SK-N-SH (cell line): ENCODE data around the gene BIRC6. TPM values are rescaled to one million over a fixed set of nuclear protein-coding genes. Genes with fewer than 3 reads are reported as not detected.
"Not testable (repeated sequence)": the region's sequence is repeated elsewhere in the genome, so short reads cannot be mapped to it uniquely, and the experiment has no call there.

Experiments
- CTCF ChIA-PET: fragments of 300-600, 350-600 bp; formaldehyde crosslinking; extraction: SDS; loops from one replicate; lab custom pipeline; 2021; lab: Yijun Ruan, JAX
- POLR2A ChIA-PET: fragments of 350-600 bp; sonication (Branson Sonifier 250); formaldehyde crosslinking; extraction: SDS; loops from one replicate; lab custom pipeline; 2020; ENCODE audit warnings: antibody characterized with exemption, inconsistent platforms; lab: Yijun Ruan, JAX
- DNase-seq: peaks from one replicate; pipeline ENCODE4 v3.0.0; 2012
- H2AFZ ChIP-seq: fragments of 200-600 bp; sonication (generic); 2 replicates; pipeline ENCODE4 v1.8.1; 2016; ENCODE audit warnings: antibody characterized with exemption, mild to moderate bottlenecking, low read depth
- H3F3A ChIP-seq: fragments of 200-600 bp; sonication (generic); replicated peaks from 2 replicates; pipeline ENCODE3; 2016; ENCODE audit warnings: antibody characterized with exemption, mild to moderate bottlenecking; ENCODE audit not compliant: insufficient read depth
- H3K27ac ChIP-seq, 2 experiments: fragments of 200-500 bp in 1 of 2; fragments of 200-600 bp in 1 of 2; sonication (Bioruptor generic) in 1 of 2; sonication (generic), shearing (Covaris generic) in 1 of 2; 2 replicates each; pipeline versions ENCODE4 v1.5.1 to v1.6.1; 2014 to 2016; ENCODE audit warnings: low read depth in 2 of 2, inconsistent platforms in 1 of 2, low read length in 1 of 2, mild to moderate bottlenecking in 1 of 2, mixed read lengths in 1 of 2
- H3K27me3 ChIP-seq: fragments of 200-600 bp; sonication (generic), shearing (Covaris generic); 2 replicates; pipeline ENCODE4 v1.6.1; 2016; ENCODE audit warnings: mixed run types; ENCODE audit not compliant: insufficient read depth
- H3K36me3 ChIP-seq, 2 experiments: fragments of 200-500 bp in 1 of 2; fragments of 200-600 bp in 1 of 2; sonication (Bioruptor generic) in 1 of 2; sonication (generic) in 1 of 2; replicated peaks in 1 of 2; 2 replicates each; pipeline versions ENCODE3 to v1.5.1; 2014 to 2016; ENCODE audit warnings: low read length in 1 of 2, mild to moderate bottlenecking in 1 of 2; ENCODE audit not compliant: insufficient read depth in 2 of 2, control insufficient read depth in 1 of 2
- H3K4me1 ChIP-seq, 2 experiments: fragments of 200-500 bp in 1 of 2; fragments of 200-600 bp in 1 of 2; sonication (Bioruptor generic) in 1 of 2; sonication (generic), shearing (Covaris generic) in 1 of 2; 2 replicates each; pipeline versions ENCODE4 v1.5.1 to v1.6.1; 2014 to 2016; ENCODE audit warnings: low read depth in 1 of 2, low read length in 1 of 2, mixed run types in 1 of 2; ENCODE audit not compliant: insufficient read depth in 2 of 2, control insufficient read depth in 1 of 2
- H3K4me2 ChIP-seq: fragments of 200-600 bp; sonication (generic), shearing (Covaris generic); 2 replicates; pipeline ENCODE4 v1.6.1; 2017; ENCODE audit warnings: mixed run types
- H3K4me3 ChIP-seq, 2 experiments: fragments of 200-500 bp in 1 of 2; fragments of 200-600 bp in 1 of 2; sonication (Bioruptor generic) in 1 of 2; sonication (generic), shearing (Covaris generic) in 1 of 2; 2 replicates each; pipeline versions ENCODE4 v1.5.1 to v1.8.1; 2014 to 2016; ENCODE audit warnings: low read depth in 2 of 2, inconsistent platforms in 1 of 2, low read length in 1 of 2, mild to moderate bottlenecking in 1 of 2, mixed read lengths in 1 of 2, moderate library complexity in 1 of 2
- H3K79me2 ChIP-seq: fragments of 200-600 bp; sonication (generic); 2 replicates; pipeline ENCODE4 v1.8.1; 2017; ENCODE audit warnings: mild to moderate bottlenecking; ENCODE audit not compliant: insufficient read depth
- H3K9ac ChIP-seq: fragments of 200-600 bp; sonication (generic); 2 replicates; pipeline ENCODE4 v1.6.1; 2017; ENCODE audit warnings: mixed run types
- H3K9me2 ChIP-seq: fragments of 200-600 bp; sonication (generic); 2 replicates; pipeline ENCODE4 v1.6.1; 2017; ENCODE audit warnings: mixed run types
- H3K9me3 ChIP-seq: fragments of 200-600 bp; sonication (generic); 2 replicates; pipeline ENCODE4 v1.6.1; 2017; ENCODE audit warnings: mixed run types, mild to moderate bottlenecking, moderate library complexity
- H4K20me1 ChIP-seq: fragments of 200-600 bp; sonication (generic); 2 replicates; pipeline ENCODE4 v1.6.1; 2017; ENCODE audit warnings: mild to moderate bottlenecking, mixed run types; ENCODE audit not compliant: insufficient read depth
- CTCF ChIP-seq: fragments of 200-600 bp; sonication (generic); IDR thresholded peaks from 2 replicates; pipeline ENCODE4 v1.6.1; 2017; ENCODE audit warnings: antibody characterized with exemption, mild to moderate bottlenecking, moderate library complexity
- EP300 ChIP-seq, 2 experiments: IDR thresholded peaks; 2 replicates each; pipeline versions ENCODE4 v1.4.0 to v1.6.1; 2012; ENCODE audit warnings: borderline replicate concordance in 1 of 2, low read depth in 1 of 2, low read length in 1 of 2
- EZH2phosphoT487 ChIP-seq: fragments of 200-600 bp; sonication (generic); IDR thresholded peaks from 2 replicates; pipeline ENCODE4 v1.6.1; 2017; ENCODE audit warnings: low read depth, mixed run types, mild to moderate bottlenecking, antibody characterized with exemption, moderate library complexity, borderline replicate concordance
- FOSL2 ChIP-seq: IDR thresholded peaks from 2 replicates; pipeline ENCODE4 v1.4.0; 2012; ENCODE audit warnings: low read depth, mild to moderate bottlenecking, moderate library complexity, borderline replicate concordance
- FOXJ3 ChIP-seq: sonication (generic); formaldehyde crosslinking; IDR thresholded peaks from 2 replicates; pipeline ENCODE4 v1.5.1; 2020; ENCODE audit warnings: mild to moderate bottlenecking, missing genetic modification reagents
- FOXM1 ChIP-seq: IDR thresholded peaks from 2 replicates; pipeline ENCODE4 v1.4.0; 2012; ENCODE audit warnings: low read depth, mild to moderate bottlenecking
- JUND ChIP-seq: IDR thresholded peaks from 2 replicates; pipeline ENCODE4 v1.4.0; 2012
- NRF1 ChIP-seq: IDR thresholded peaks from 2 replicates; pipeline ENCODE4 v1.6.1; 2012; ENCODE audit warnings: low read depth, mild to moderate bottlenecking, low read length
- POLR2AphosphoS5 ChIP-seq: IDR thresholded peaks from 2 replicates; pipeline ENCODE4 v1.6.1; 2012; ENCODE audit warnings: low read depth, low read length
- RCOR1 ChIP-seq: fragments of 150-350 bp; IDR thresholded peaks from 2 replicates; pipeline ENCODE4 v1.6.1; 2017; ENCODE audit warnings: antibody characterized with exemption, low read length
- USF2 ChIP-seq: fragments of 150-350 bp; IDR thresholded peaks from 2 replicates; pipeline ENCODE4 v1.6.1; 2017; ENCODE audit warnings: antibody characterized with exemption, low read length, low read depth, borderline replicate concordance
- WGBS: methylation state at CpG from one replicate; pipeline ENCODE4 v1.1.6; 2017; ENCODE audit warnings: low lambda C conversion rate; 5-methylcytosine and 5-hydroxymethylcytosine counted together
- polyA plus RNA-seq, 3 experiments: library from polyadenylated mRNA; depleted of rRNA; stranded (reverse); fragments of >200 nt; gene quantifications; 2 replicates each; pipeline ENCODE4 v1.2.3, GENCODE V29; 2012
- TF ChIP-seq, protein P1 (sequence below): IDR thresholded peaks from 2 replicates; pipeline ENCODE4 v1.6.1; 2012; ENCODE audit warnings: mild to moderate bottlenecking, low read depth, low read length, moderate library complexity
- TF ChIP-seq, protein P2 (sequence below): IDR thresholded peaks from 2 replicates; pipeline ENCODE4 v1.4.0; 2012; ENCODE audit warnings: low read depth

BIRC6 gene
- polyA plus RNA-seq, 1 of the 3 experiments (the other 2 are of a cell fraction), result 28.9 TPM

DNA sequence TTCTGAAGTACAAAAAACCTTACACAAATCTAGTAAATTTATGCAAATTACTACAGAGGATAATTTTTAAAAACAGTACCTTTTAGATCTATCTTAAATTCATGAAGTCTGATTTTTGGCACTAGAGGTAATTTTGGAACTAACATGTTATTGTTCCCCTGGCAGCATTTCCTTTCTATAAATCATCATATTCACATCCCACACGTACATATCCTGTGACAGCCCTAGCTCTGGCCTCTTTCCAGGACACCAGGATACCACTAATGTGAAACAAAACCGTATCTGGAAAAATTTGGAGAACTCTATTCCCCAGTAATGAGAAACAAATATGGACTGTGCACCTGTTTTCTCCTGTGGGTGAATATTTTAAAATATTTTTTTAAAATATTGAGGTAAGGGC lies 14.0 kb upstream of the BIRC6 start (continued):
- TF ChIP-seq, protein P1, sequence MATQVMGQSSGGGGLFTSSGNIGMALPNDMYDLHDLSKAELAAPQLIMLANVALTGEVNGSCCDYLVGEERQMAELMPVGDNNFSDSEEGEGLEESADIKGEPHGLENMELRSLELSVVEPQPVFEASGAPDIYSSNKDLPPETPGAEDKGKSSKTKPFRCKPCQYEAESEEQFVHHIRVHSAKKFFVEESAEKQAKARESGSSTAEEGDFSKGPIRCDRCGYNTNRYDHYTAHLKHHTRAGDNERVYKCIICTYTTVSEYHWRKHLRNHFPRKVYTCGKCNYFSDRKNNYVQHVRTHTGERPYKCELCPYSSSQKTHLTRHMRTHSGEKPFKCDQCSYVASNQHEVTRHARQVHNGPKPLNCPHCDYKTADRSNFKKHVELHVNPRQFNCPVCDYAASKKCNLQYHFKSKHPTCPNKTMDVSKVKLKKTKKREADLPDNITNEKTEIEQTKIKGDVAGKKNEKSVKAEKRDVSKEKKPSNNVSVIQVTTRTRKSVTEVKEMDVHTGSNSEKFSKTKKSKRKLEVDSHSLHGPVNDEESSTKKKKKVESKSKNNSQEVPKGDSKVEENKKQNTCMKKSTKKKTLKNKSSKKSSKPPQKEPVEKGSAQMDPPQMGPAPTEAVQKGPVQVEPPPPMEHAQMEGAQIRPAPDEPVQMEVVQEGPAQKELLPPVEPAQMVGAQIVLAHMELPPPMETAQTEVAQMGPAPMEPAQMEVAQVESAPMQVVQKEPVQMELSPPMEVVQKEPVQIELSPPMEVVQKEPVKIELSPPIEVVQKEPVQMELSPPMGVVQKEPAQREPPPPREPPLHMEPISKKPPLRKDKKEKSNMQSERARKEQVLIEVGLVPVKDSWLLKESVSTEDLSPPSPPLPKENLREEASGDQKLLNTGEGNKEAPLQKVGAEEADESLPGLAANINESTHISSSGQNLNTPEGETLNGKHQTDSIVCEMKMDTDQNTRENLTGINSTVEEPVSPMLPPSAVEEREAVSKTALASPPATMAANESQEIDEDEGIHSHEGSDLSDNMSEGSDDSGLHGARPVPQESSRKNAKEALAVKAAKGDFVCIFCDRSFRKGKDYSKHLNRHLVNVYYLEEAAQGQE, result no peak
- TF ChIP-seq RCOR1 (no peak), FOSL2 (no peak), FOXJ3 (CRISPR knock-in tag) (0 out of 2 replicates have a peak, but pooled peaks have one; percentile 26), NRF1 (no peak), EZH2phosphoT487 (no peak), EP300 (IDR thresholded peaks at IDR 0.05; ENCODE audit: borderline replicate concordance in 1 of 2, low read depth in 1 of 2, low read length in 1 of 2) (peak in 1 of 2 experiments; percentile 36; a peak in 1 of 4 replicates), CTCF (no peak), FOXM1 (no peak), USF2 (no peak), POLR2AphosphoS5 (no peak), JUND (no peak)
- TF ChIP-seq, protein P2, sequence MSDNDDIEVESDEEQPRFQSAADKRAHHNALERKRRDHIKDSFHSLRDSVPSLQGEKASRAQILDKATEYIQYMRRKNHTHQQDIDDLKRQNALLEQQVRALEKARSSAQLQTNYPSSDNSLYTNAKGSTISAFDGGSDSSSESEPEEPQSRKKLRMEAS, result no peak

GRCh38 chr2:32350797-32351196 lies 6.0 kb upstream of the BIRC6 start:
- H3K4me1 ChIP-seq, H3K4me3 ChIP-seq, H3K9me3 ChIP-seq, CTCF ChIA-PET, H3K4me2 ChIP-seq, DNase-seq, H4K20me1 ChIP-seq, H3K9ac ChIP-seq, H3K27ac ChIP-seq, H3K36me3 ChIP-seq, H3K79me2 ChIP-seq, H3K9me2 ChIP-seq, H3K27me3 ChIP-seq, H2AFZ ChIP-seq: not testable (repeated sequence)
- WGBS, result 95% methylated on average over 3 of the region's 3 CpGs
- H3F3A ChIP-seq, result peaks cover 10% of the 10 kb centered on the region
- POLR2A ChIA-PET, result interaction anchor here (0.6 kb wide), 1 partner anchor 12 kb away, joined by 4 read pairs; no protein-coding TSS in a partner anchor
